Measurements from ENCODE around the gene GPR61.
A peak's percentile ranks its signal among the peaks of the same experiment; 100 is the strongest.

Gene GPR61

DNA sequence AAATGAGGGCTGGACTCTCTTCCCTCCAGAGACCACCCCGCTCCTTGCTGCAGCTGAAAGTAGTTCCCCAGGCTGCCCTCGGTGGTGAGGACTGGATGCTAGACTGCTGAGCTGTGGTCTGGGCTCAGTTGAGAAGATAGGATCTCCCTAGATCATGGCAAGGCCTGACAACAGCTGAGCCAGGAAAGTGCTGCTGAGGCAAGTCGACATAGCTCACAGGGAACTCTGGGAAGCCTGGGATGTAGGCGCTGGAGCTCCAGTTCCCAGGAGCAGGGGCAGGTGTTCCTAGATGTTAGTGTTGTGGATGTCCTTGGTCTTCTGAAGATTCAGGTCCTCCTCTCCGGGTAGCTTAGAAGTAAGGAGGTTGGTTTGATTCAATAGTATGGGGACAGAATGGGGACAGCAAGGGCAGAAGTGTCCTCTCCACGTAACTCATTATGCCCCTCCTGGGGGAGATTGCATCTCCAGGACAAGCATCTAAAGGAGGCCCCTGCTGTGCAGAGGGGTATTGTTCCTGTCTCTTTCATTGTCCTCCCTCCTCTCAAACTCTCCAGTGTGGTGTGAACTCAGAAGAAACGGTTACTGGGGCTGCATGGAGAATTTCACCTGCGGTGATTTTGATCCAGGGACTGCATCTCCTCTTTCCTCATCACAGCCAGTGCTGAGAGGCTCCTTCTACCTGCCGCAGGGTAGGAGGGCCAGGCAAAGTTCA lies 42.1 kb upstream of the GPR61 start:
- Histone ChIP-seq H3K36me3 (replicated peaks in 1 of 2; ENCODE audit: control insufficient read depth in 2 of 2, insufficient read depth in 2 of 2, low read length in 2 of 2) (peaks cover 10 to 28% of the 10 kb centered on the region in 2 donors), H3K4me3 (ENCODE audit: low read length in 2 of 2) (no peak overlapping the region), H2BK120ac (ENCODE audit: low read depth, low read length) (no peak overlapping the region), H3K9ac (ENCODE audit: low read depth, low read length, poor library complexity) (peak overlapping the region; percentile 38), H4K91ac (ENCODE audit: low read depth, low read length, poor library complexity) (no peak overlapping the region), H3K4ac (ENCODE audit: low read length) (no peak overlapping the region), H2AFZ (ENCODE audit: low read length) (no peak overlapping the region), H3K79me1 (ENCODE audit: low read depth, low read length) (no peaks in the 10 kb centered on the region), H3K23ac (ENCODE audit: low read depth, low read length, poor library complexity) (peak overlapping the region; percentile 11), H3K14ac (ENCODE audit: low read length) (no peak overlapping the region), H4K8ac (ENCODE audit: low read depth, low read length) (no peak overlapping the region), H3K18ac (ENCODE audit: low read length) (peak overlapping the region; percentile 15), H3K4me2 (ENCODE audit: insufficient read depth, low read length, poor library complexity, severe bottlenecking) (no peak overlapping the region), H2AK5ac (ENCODE audit: low read depth, low read length) (no peak overlapping the region), H3K27me3 (ENCODE audit: control insufficient read depth in 3 of 3, insufficient read depth in 3 of 3, low read depth in 1 of 3, low read length in 3 of 3) (no peaks in the 10 kb centered on the region), H2BK12ac (ENCODE audit: low read length) (no peak overlapping the region), H3K4me1 (ENCODE audit: control insufficient read depth in 2 of 2, insufficient read depth in 1 of 2, low read depth in 1 of 2, low read length in 2 of 2) (peaks cover 14 to 22% of the 10 kb centered on the region in 2 donors), H2BK5ac (ENCODE audit: low read length) (no peak overlapping the region), H3K9me3 (replicated peaks in 1 of 2; ENCODE audit: control insufficient read depth in 2 of 2, insufficient read depth in 1 of 2, low read depth in 1 of 2, low read length in 2 of 2) (no peaks in the 10 kb centered on the region), H2BK15ac (ENCODE audit: low read length) (no peak overlapping the region), H3K27ac (replicated peaks; ENCODE audit: low read length) (peak overlapping the region; percentile 35)
- no peak for DNase-seq (ENCODE audit: low spot score)
- no CpG with 5 or more reads among the region's 9 CpGs for WGBS, 2 donors (ENCODE audit: extremely low coverage in 2 of 2, insufficient read length in 2 of 2, insufficient replicate concordance in 1 of 2)

GRCh38 chr1:109498161-109498801 lies 41.4 kb upstream of the GPR61 start:
- Histone ChIP-seq H3K4me3 (ENCODE audit: low read length in 2 of 2) (no peak overlapping the region), H3K27ac (replicated peaks; ENCODE audit: low read length) (peak overlapping the region; percentile 35), H2BK5ac (ENCODE audit: low read length) (no peak overlapping the region), H2AFZ (ENCODE audit: low read length) (no peak overlapping the region), H3K27me3 (ENCODE audit: control insufficient read depth in 3 of 3, insufficient read depth in 3 of 3, low read depth in 1 of 3, low read length in 3 of 3) (no peaks in the 10 kb centered on the region), H3K23ac (ENCODE audit: low read depth, low read length, poor library complexity) (peak overlapping the region; percentile 11), H3K9ac (ENCODE audit: low read depth, low read length, poor library complexity) (peak overlapping the region; percentile 38), H3K14ac (ENCODE audit: low read length) (no peak overlapping the region), H3K4me1 (ENCODE audit: control insufficient read depth in 2 of 2, insufficient read depth in 1 of 2, low read depth in 1 of 2, low read length in 2 of 2) (peaks cover 14 to 22% of the 10 kb centered on the region in 2 donors), H2AK5ac (ENCODE audit: low read depth, low read length) (no peak overlapping the region), H3K9me3 (replicated peaks in 1 of 2; ENCODE audit: control insufficient read depth in 2 of 2, insufficient read depth in 1 of 2, low read depth in 1 of 2, low read length in 2 of 2) (no peaks in the 10 kb centered on the region), H3K4ac (ENCODE audit: low read length) (no peak overlapping the region), H4K91ac (ENCODE audit: low read depth, low read length, poor library complexity) (no peak overlapping the region), H4K8ac (ENCODE audit: low read depth, low read length) (no peak overlapping the region), H2BK15ac (ENCODE audit: low read length) (no peak overlapping the region), H3K79me1 (ENCODE audit: low read depth, low read length) (no peaks in the 10 kb centered on the region), H2BK120ac (ENCODE audit: low read depth, low read length) (no peak overlapping the region), H3K18ac (ENCODE audit: low read length) (peak overlapping the region; percentile 34), H3K36me3 (replicated peaks in 1 of 2; ENCODE audit: control insufficient read depth in 2 of 2, insufficient read depth in 2 of 2, low read length in 2 of 2) (peaks cover 10 to 28% of the 10 kb centered on the region in 2 donors), H3K4me2 (ENCODE audit: insufficient read depth, low read length, poor library complexity, severe bottlenecking) (no peak overlapping the region), H2BK12ac (ENCODE audit: low read length) (peak overlapping the region; percentile 73)
- peak; percentile 49 for DNase-seq (ENCODE audit: low spot score)
- WGBS, 2 donors (ENCODE audit: extremely low coverage in 2 of 2, insufficient read length in 2 of 2, insufficient replicate concordance in 1 of 2): no CpG with 5 or more reads among the region's 12 CpGs

DNA sequence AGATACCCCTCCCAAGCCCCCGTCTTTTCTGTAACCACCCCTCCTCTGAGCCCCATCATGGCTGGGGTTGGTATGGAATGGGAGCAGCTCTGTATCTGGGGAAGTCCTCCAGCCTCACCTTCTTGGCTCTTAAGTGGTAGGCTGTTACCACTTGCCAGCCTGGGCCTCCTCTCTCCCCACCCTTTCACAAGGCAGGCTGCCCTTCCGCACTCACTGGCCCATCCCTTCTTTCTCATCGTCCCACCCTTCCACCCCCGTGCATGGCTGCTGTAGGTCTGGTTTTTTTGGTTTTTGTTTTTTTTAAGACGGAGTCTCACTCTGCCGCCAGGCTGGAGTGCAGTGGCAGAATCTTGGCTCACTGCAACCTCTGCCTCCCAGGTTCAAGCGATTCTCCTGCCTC lies 40.6 kb upstream of the GPR61 start:
- Histone ChIP-seq H2AK5ac (ENCODE audit: low read depth, low read length) (no peak overlapping the region), H2AFZ (ENCODE audit: low read length) (no peak overlapping the region), H4K8ac (ENCODE audit: low read depth, low read length) (no peak overlapping the region), H3K14ac (ENCODE audit: low read length) (no peak overlapping the region), H4K91ac (ENCODE audit: low read depth, low read length, poor library complexity) (no peak overlapping the region), H3K4me1 (ENCODE audit: control insufficient read depth in 2 of 2, insufficient read depth in 1 of 2, low read depth in 1 of 2, low read length in 2 of 2) (peaks cover 14 to 19% of the 10 kb centered on the region in 2 donors), H3K27ac (replicated peaks; ENCODE audit: low read length) (no peak overlapping the region), H3K9me3 (replicated peaks in 1 of 2; ENCODE audit: control insufficient read depth in 2 of 2, insufficient read depth in 1 of 2, low read depth in 1 of 2, low read length in 2 of 2) (no peaks in the 10 kb centered on the region), H2BK15ac (ENCODE audit: low read length) (no peak overlapping the region), H3K79me1 (ENCODE audit: low read depth, low read length) (no peaks in the 10 kb centered on the region), H3K27me3 (ENCODE audit: control insufficient read depth in 3 of 3, insufficient read depth in 3 of 3, low read depth in 1 of 3, low read length in 3 of 3) (no peaks in the 10 kb centered on the region), H3K4ac (ENCODE audit: low read length) (no peak overlapping the region), H3K4me3 (ENCODE audit: low read length in 2 of 2) (no peak overlapping the region), H3K9ac (ENCODE audit: low read depth, low read length, poor library complexity) (no peak overlapping the region), H2BK12ac (ENCODE audit: low read length) (no peak overlapping the region), H3K36me3 (replicated peaks in 1 of 2; ENCODE audit: control insufficient read depth in 2 of 2, insufficient read depth in 2 of 2, low read length in 2 of 2) (peaks cover 10 to 28% of the 10 kb centered on the region in 2 donors), H3K23ac (ENCODE audit: low read depth, low read length, poor library complexity) (no peak overlapping the region), H2BK5ac (ENCODE audit: low read length) (no peak overlapping the region), H3K4me2 (ENCODE audit: insufficient read depth, low read length, poor library complexity, severe bottlenecking) (no peak overlapping the region), H3K18ac (ENCODE audit: low read length) (no peak overlapping the region), H2BK120ac (ENCODE audit: low read depth, low read length) (no peak overlapping the region)
- no peak for DNase-seq (ENCODE audit: low spot score)
- no CpG with 5 or more reads among the region's 7 CpGs for WGBS, 2 donors (ENCODE audit: extremely low coverage in 2 of 2, insufficient read length in 2 of 2, insufficient replicate concordance in 1 of 2)
